Loucy (cell line): ENCODE data around the gene THADA.

Experiments used
- H2AFZ ChIP-seq: fragments of 200-600 bp; sonication (generic); 2 replicates; pipeline ENCODE4 v1.6.0; 2016; ENCODE audit warnings: antibody characterized with exemption, mild to moderate bottlenecking, low read length, moderate library complexity
- H3F3A ChIP-seq: fragments of 200-600 bp; 2 replicates; pipeline ENCODE4 v1.6.0; 2016; ENCODE audit warnings: antibody characterized with exemption, low read depth, mild to moderate bottlenecking
- H3K27me3 ChIP-seq: fragments of 200-600 bp; sonication (generic); 2 replicates; pipeline ENCODE4 v1.6.1; 2014; ENCODE audit warnings: low read length, mild to moderate bottlenecking; ENCODE audit not compliant: insufficient read depth, poor library complexity, severe bottlenecking
- H3K36me3 ChIP-seq: fragments of 200-600 bp; sonication (generic); 2 replicates; pipeline ENCODE4 v1.6.1; 2016; ENCODE audit warnings: low read length; ENCODE audit not compliant: insufficient read depth
- H3K4me1 ChIP-seq: fragments of 200-600 bp; sonication (generic); 2 replicates; pipeline ENCODE4 v1.5.1; 2014; ENCODE audit warnings: low read length, mild to moderate bottlenecking; ENCODE audit not compliant: insufficient read depth, poor library complexity, severe bottlenecking
- H3K4me2 ChIP-seq: fragments of 200-600 bp; sonication (generic); 2 replicates; pipeline ENCODE4 v1.6.0; 2014; ENCODE audit warnings: antibody characterized with exemption, low read length, low read depth, mild to moderate bottlenecking; ENCODE audit not compliant: poor library complexity, severe bottlenecking
- H3K4me3 ChIP-seq: fragments of 200-600 bp; sonication (generic); 2 replicates; pipeline ENCODE4 v1.5.1; 2014; ENCODE audit warnings: low read length, mild to moderate bottlenecking, mixed read lengths; ENCODE audit not compliant: poor library complexity, severe bottlenecking
- H3K79me2 ChIP-seq: fragments of 200-600 bp; sonication (generic); 2 replicates; pipeline ENCODE4 v1.6.1; 2014; ENCODE audit warnings: low read length; ENCODE audit not compliant: insufficient read depth
- H3K9ac ChIP-seq: fragments of 200-600 bp; sonication (generic); 2 replicates; pipeline ENCODE4 v1.6.0; 2014; ENCODE audit warnings: mild to moderate bottlenecking, low read depth, low read length, moderate library complexity; ENCODE audit not compliant: poor library complexity, severe bottlenecking
- H3K9me2 ChIP-seq: fragments of 200-600 bp; sonication (generic); replicated peaks from 2 replicates; pipeline ENCODE4 v1.6.1; 2016; ENCODE audit warnings: low read depth, low read length, mixed read lengths
- H3K9me3 ChIP-seq: fragments of 200-600 bp; sonication (generic); 2 replicates; pipeline ENCODE4 v1.6.1; 2014; ENCODE audit warnings: mild to moderate bottlenecking, antibody characterized with exemption, low read length, low read depth; ENCODE audit not compliant: insufficient read depth
- H4K20me1 ChIP-seq: fragments of 200-600 bp; sonication (generic); 2 replicates; pipeline ENCODE4 v1.6.0; 2014; ENCODE audit warnings: antibody characterized with exemption, low read length, mild to moderate bottlenecking; ENCODE audit not compliant: insufficient read depth, poor library complexity, severe bottlenecking
- EZH2phosphoT487 ChIP-seq: fragments of 200-600 bp; IDR thresholded peaks from 2 replicates; pipeline ENCODE4 v1.6.1; 2018; ENCODE audit warnings: antibody characterized with exemption, mild to moderate bottlenecking, moderate library complexity, borderline replicate concordance
- TF ChIP-seq, protein P1 (sequence below): fragments of 200-600 bp; sonication (generic); conservative IDR thresholded peaks from 2 replicates; pipeline ENCODE4 v1.5.1; 2014; ENCODE audit warnings: mild to moderate bottlenecking, antibody characterized with exemption, low read length

Gene THADA

DNA sequence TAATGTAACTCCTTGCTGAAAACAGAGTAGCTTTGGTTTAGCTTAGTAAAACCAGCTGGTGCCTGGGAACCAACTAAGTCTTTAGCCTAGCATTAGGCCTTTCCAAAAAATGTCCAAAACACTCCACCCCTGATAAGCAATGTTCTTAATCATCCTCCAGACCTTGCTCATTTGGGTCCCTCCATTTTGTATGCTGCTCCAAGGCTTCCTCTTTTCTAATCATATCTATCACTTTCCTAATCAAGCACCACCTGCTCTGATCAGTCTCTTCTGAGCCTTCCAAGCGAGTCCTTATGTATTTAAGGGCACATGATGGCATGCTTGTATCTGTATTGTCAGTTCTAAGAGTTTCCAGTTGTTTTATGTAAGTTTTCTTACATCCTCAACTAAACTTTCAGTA, 23.6 kb downstream of the THADA start:
- H2AFZ ChIP-seq: no peak overlapping the region
- H3F3A ChIP-seq: no peaks in the 10 kb centered on the region
- TF ChIP-seq EZH2phosphoT487: no peak
- TF ChIP-seq, protein P1, sequence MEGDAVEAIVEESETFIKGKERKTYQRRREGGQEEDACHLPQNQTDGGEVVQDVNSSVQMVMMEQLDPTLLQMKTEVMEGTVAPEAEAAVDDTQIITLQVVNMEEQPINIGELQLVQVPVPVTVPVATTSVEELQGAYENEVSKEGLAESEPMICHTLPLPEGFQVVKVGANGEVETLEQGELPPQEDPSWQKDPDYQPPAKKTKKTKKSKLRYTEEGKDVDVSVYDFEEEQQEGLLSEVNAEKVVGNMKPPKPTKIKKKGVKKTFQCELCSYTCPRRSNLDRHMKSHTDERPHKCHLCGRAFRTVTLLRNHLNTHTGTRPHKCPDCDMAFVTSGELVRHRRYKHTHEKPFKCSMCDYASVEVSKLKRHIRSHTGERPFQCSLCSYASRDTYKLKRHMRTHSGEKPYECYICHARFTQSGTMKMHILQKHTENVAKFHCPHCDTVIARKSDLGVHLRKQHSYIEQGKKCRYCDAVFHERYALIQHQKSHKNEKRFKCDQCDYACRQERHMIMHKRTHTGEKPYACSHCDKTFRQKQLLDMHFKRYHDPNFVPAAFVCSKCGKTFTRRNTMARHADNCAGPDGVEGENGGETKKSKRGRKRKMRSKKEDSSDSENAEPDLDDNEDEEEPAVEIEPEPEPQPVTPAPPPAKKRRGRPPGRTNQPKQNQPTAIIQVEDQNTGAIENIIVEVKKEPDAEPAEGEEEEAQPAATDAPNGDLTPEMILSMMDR: no peak
- no peaks in the 10 kb centered on the region for H3K79me2 ChIP-seq
- no peak overlapping the region for H3K4me3 ChIP-seq
- no peaks in the 10 kb centered on the region for H3K4me1 ChIP-seq
- no peak overlapping the region for H3K4me2 ChIP-seq
- no peaks in the 10 kb centered on the region for H4K20me1 ChIP-seq
- no peaks in the 10 kb centered on the region for H3K9me2 ChIP-seq
- H3K36me3 ChIP-seq: peaks cover 58% of the 10 kb centered on the region
- no peaks in the 10 kb centered on the region for H3K9me3 ChIP-seq
- no peaks in the 10 kb centered on the region for H3K27me3 ChIP-seq
- H3K9ac ChIP-seq: no peak overlapping the region

DNA sequence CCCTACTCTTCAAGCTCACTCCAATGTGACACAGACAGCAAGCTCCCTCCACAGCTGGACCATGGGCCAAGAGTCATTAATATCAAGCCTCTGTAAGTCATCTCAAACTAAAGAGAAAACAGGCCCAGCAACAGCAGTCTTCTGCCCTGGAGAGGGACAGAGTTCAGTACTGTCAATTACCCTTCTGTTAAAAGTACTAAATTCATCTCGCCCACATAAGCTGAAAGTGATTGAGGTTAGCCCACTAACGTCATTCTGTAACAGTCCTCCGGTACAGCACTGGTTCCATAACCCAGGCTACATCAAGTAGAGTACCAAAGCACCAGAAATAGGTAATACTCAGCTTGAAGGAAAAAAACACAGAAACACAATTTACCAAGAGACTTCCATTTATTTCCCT, 25.9 kb downstream of the THADA start:
- no peak overlapping the region for H2AFZ ChIP-seq
- no peaks in the 10 kb centered on the region for H3K79me2 ChIP-seq
- H3K4me1 ChIP-seq: no peaks in the 10 kb centered on the region
- 0 out of 2 replicates have a peak, but pooled peaks cover 3% of the 10 kb centered on the region for H3F3A ChIP-seq
- TF ChIP-seq, protein P1: no peak
- no peak for TF ChIP-seq EZH2phosphoT487
- peaks cover 46% of the 10 kb centered on the region for H3K36me3 ChIP-seq
- no peak overlapping the region for H3K4me3 ChIP-seq
- no peaks in the 10 kb centered on the region for H4K20me1 ChIP-seq
- no peaks in the 10 kb centered on the region for H3K27me3 ChIP-seq
- no peak overlapping the region for H3K4me2 ChIP-seq
- H3K9ac ChIP-seq: no peak overlapping the region
- H3K9me2 ChIP-seq: no peaks in the 10 kb centered on the region
- H3K9me3 ChIP-seq: no peaks in the 10 kb centered on the region

DNA sequence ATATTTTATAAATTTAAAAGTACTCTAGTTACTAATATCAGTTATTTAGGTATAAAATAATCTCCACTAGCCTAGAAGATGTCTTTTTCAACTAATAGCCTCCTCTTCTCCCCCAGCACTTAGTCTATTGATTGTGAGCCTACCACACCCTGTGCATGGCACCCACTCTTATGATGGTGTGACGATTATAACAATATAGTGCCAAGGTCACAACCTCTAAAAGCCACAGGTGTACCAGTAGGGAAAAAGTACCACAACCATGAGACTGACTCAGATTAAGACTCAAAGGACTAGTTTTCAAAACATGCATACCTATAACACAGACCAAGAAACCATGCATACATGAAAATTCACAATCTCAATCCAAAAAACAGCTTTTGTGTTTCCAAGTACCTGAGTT, 27.6 kb downstream of the THADA start:
- no peak overlapping the region for H3K9ac ChIP-seq
- no peaks in the 10 kb centered on the region for H3K27me3 ChIP-seq
- H3K36me3 ChIP-seq: peaks cover 31% of the 10 kb centered on the region
- H4K20me1 ChIP-seq: no peaks in the 10 kb centered on the region
- no peak overlapping the region for H3K4me2 ChIP-seq
- H3K4me3 ChIP-seq: no peak overlapping the region
- no peaks in the 10 kb centered on the region for H3K9me2 ChIP-seq
- no peaks in the 10 kb centered on the region for H3K4me1 ChIP-seq
- no peak overlapping the region for H2AFZ ChIP-seq
- no peaks in the 10 kb centered on the region for H3K9me3 ChIP-seq
- TF ChIP-seq EZH2phosphoT487: no peak
- TF ChIP-seq, protein P1: no peak
- H3F3A ChIP-seq: 0 out of 2 replicates have a peak, but pooled peaks cover 3% of the 10 kb centered on the region
- H3K79me2 ChIP-seq: no peaks in the 10 kb centered on the region
